ENCODE data around the gene LRRC4. TPM values are rescaled to one million over a fixed set of nuclear protein-coding genes. Genes with fewer than 3 reads are reported as not detected.

Gene LRRC4
- total and polyA plus RNA-seq, 7 donors, result 0.60 to 1.8 (median 1.4) TPM

DNA sequence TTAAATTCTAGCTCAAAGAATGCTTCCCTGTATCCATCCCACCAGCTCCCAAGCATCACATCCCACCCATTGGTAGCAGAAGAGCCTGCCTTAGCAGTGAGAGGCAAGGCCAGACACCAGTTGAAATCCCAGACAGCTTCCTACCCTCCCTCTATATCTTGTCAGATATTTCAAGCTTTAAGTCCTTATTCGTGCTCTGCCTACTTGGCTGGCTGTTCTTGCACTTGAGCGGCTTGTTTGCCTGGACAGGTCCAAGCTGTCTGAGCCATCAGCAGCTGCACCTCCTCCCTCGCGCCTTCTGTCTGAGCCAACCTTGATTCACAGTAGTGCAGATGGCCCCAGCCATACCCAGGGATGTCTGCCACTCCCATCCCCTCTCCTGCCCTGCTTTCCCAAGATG is 16.4 kb downstream of the LRRC4 start:
- Histone ChIP-seq H3K36me3 (no peaks in the 10 kb centered on the region), H3K27ac (no peak overlapping the region), H3K4me1 (peaks cover 0 to 20% (median 14%) of the 10 kb centered on the region in 4 donors), H3K4me3 (no peak overlapping the region), H3K27me3 (no peaks in the 10 kb centered on the region), H3K9me3 (no peaks in the 10 kb centered on the region)
- WGBS, 2 donors, result 95 to 97% methylated on average over 4 of the region's 4 CpGs
- intact Hi-C loops (cut with DNase I), result no loop called here
- DNase-seq, result no peak
- TF ChIP-seq, protein P1, sequence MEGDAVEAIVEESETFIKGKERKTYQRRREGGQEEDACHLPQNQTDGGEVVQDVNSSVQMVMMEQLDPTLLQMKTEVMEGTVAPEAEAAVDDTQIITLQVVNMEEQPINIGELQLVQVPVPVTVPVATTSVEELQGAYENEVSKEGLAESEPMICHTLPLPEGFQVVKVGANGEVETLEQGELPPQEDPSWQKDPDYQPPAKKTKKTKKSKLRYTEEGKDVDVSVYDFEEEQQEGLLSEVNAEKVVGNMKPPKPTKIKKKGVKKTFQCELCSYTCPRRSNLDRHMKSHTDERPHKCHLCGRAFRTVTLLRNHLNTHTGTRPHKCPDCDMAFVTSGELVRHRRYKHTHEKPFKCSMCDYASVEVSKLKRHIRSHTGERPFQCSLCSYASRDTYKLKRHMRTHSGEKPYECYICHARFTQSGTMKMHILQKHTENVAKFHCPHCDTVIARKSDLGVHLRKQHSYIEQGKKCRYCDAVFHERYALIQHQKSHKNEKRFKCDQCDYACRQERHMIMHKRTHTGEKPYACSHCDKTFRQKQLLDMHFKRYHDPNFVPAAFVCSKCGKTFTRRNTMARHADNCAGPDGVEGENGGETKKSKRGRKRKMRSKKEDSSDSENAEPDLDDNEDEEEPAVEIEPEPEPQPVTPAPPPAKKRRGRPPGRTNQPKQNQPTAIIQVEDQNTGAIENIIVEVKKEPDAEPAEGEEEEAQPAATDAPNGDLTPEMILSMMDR (IDR thresholded peaks at IDR 0.05), result no peak

DNA sequence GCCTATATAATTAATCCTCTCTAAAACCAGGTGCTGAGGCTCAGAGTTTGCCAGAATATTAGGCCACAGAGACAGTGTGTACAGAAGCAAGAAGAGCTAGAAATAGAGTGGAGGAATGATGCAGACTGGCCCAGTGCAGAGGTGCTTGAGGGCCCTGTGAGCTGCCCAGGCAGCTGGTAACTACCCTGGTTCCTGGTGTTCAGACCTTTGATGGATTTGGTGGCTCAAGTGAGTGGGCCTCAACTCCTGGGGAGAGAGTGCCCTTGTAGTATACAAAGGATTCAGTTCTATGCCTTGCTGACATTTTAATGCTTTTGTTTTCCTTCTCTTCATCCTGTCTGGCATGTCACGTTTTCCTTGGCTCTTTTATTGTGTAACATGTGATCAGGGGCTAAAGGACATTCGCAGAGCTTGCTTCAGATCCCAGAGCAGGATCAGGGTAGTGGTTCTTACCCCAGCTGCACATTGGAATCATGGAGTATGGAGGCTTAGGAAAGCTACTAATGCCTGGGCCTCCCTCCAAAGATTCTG is 20.0 kb downstream of the LRRC4 start:
- Histone ChIP-seq H3K36me3 (no peaks in the 10 kb centered on the region), H3K4me1 (peaks cover 0 to 20% (median 14%) of the 10 kb centered on the region in 4 donors), H3K27ac (peak overlapping the region in 3 of 4 donors; percentile 47 to 63 (median 61)), H3K4me3 (no peak overlapping the region), H3K9me3 (no peaks in the 10 kb centered on the region), H3K27me3 (no peaks in the 10 kb centered on the region)
- 43 to 64% methylated on average over 2 of the region's 2 CpGs for WGBS, 2 donors
- intact Hi-C loops (cut with DNase I), result no loop called here
- TF ChIP-seq EP300 (IDR thresholded peaks at IDR 0.05) (no peak), POLR2AphosphoS5 (IDR thresholded peaks at IDR 0.05) (no peak), POLR2A (IDR thresholded peaks at IDR 0.05) (no peak)
- TF ChIP-seq, protein P1 (IDR thresholded peaks at IDR 0.05), result no peak
- DNase-seq, result peak; percentile 72

DNA sequence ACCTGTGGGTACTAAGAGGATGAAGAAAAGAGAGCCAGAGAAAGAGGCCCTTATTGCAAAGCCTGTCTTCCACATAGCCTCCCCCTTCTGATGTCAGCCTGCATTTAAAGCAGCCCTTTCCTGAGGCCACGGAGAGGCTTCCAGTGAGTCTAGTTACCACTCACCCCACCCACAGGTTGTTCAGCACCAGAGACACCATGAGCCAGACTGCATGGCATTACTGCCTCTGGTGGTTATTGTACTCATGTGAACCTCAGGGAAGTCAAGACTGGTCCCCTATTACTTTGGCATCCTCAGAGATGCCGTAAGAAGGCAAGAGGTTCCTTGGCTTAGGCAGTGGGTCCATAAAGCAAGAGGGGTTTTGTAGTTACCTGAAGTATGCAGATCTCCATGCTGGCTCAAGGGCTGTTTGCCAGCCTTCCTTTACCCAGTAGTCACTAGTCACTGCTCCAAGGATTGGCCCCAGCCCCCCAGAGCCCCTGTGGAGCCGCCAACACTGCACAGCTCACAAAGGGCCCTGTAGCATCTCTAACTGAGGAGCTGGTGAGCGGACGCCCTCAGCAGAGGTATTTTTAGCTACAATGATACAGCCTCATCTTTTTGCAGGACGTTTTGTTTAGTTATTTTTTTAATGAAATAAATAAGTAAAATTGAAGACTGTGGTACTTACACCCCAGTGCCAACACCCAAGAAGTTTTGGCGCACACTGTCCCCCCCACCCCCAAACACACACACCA is 20.7 kb downstream of the LRRC4 start:
- Histone ChIP-seq H3K36me3 (no peaks in the 10 kb centered on the region), H3K9me3 (no peaks in the 10 kb centered on the region), H3K4me1 (peaks cover 0 to 20% (median 14%) of the 10 kb centered on the region in 4 donors), H3K27me3 (no peaks in the 10 kb centered on the region), H3K4me3 (no peak overlapping the region), H3K27ac (peak overlapping the region in 3 of 4 donors; percentile 47 to 63 (median 61))
- 88 to 90% methylated on average over 7 of the region's 7 CpGs for WGBS, 2 donors
- no peak for DNase-seq
- intact Hi-C loops (cut with DNase I), result no loop called here
- no peak for TF ChIP-seq POLR2A (IDR thresholded peaks at IDR 0.05)
- TF ChIP-seq POLR2AphosphoS5 (IDR thresholded peaks at IDR 0.05), result no peak
- TF ChIP-seq EP300 (IDR thresholded peaks at IDR 0.05), result no peak
- TF ChIP-seq, protein P1 (IDR thresholded peaks at IDR 0.05), result no peak

DNA sequence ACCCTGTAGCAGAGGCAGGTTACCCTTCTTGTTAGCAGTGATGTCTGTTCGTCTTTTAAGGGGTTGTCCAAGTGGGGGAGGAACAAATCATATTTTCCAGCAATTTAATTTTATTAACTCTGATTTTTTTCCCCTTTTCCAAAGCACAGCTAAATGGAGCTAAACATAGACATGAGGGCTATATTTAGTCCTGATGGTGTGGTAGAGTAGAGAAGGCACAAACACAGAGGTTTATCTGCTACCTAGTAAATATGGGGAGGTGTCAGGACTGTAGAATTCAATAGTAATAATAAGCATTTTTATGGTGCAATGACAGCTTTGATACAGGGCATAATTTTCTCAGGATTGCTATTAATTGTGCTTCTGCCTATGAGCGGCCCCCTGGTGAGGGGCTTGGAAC is 22.5 kb downstream of the LRRC4 start:
- TF ChIP-seq POLR2AphosphoS5 (IDR thresholded peaks at IDR 0.05) (no peak), EP300 (IDR thresholded peaks at IDR 0.05) (no peak)
- no peak overlapping the region for H3K27ac ChIP-seq
- H3K4me1 ChIP-seq, result peaks cover 0 to 20% (median 14%) of the 10 kb centered on the region in 4 donors
- H3K27me3 ChIP-seq, result no peaks in the 10 kb centered on the region
- WGBS, 2 donors, result 94 to 95% methylated on average over 2 of the region's 2 CpGs
- no peak overlapping the region for H3K4me3 ChIP-seq
- no peak for DNase-seq
- no peaks in the 10 kb centered on the region for H3K36me3 ChIP-seq
- intact Hi-C loops (cut with DNase I), result no loop called here
- H3K9me3 ChIP-seq, result no peaks in the 10 kb centered on the region

DNA sequence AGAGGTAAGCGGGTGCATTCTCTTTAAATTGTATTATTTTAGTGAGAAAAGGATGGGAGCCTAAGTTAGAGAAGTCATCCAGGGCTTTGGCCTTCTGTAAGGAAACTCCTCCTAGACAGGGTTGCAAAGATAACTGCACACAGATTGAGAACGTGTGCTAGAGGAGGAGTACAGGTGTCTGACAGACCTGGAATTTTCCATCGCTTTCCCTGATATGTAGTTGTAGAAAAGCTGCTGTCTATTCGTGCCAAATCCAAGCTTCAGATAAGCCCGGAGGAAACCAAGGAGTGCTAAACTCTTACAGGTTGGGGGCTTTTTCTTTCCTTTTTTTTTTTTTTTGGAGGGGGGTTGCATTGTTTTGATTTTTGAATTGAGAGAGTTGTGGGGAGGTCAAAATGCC is 23.1 kb downstream of the LRRC4 start:
- no peak overlapping the region for H3K27ac ChIP-seq
- H3K4me3 ChIP-seq, result no peak overlapping the region
- 95 to 96% methylated on average over 5 of the region's 5 CpGs for WGBS, 2 donors
- H3K4me1 ChIP-seq, result peaks cover 0 to 20% (median 14%) of the 10 kb centered on the region in 4 donors
- no peak for DNase-seq
- intact Hi-C loops (cut with DNase I), result no loop called here
- no peaks in the 10 kb centered on the region for H3K27me3 ChIP-seq
- no peaks in the 10 kb centered on the region for H3K9me3 ChIP-seq
- no peak for TF ChIP-seq EP300 (IDR thresholded peaks at IDR 0.05)
- H3K36me3 ChIP-seq, result no peaks in the 10 kb centered on the region

Data from sigmoid colon (tissue), 7 donors.